ENCODE measurements around the gene LCN10. TPM values are rescaled to one million over a fixed set of nuclear protein-coding genes. Genes with fewer than 3 reads are reported as not detected.

LCN10 gene
- total and polyA plus RNA-seq, 10 of the 15 experiments (the other 5 are each of a cell fraction or from before 2014, with no cell fraction given): 0.06 to 1.3 (median 0.21) TPM; not detected in 1

DNA sequence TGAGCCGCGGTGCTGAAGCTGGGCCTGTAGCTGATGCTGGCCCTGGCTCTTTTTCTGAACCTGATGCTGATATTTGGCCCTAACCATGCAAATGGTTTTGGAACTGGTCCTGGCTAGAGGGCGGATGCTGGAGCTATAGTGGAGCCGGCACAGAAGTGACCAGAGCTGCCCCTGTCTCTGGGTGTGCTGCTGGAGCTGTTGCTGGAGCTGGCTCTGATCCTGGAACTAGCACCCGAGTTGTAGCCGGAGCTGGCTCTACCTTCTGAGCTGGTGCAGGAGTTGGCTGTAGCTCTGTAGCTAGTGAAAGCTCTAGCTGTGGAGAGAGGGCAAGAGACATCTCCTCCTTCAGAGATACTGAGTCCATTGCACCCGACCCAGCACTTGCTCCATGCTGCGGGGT, 12.8 kb downstream of the LCN10 start:
- H3K27ac ChIP-seq (ENCODE audit: control insufficient read depth, insufficient read depth): no peak overlapping the region
- H3K9ac ChIP-seq (ENCODE audit: control insufficient read depth, insufficient read depth, low read length): no peak overlapping the region
- no peak overlapping the region for H2AFZ ChIP-seq (ENCODE audit: control insufficient read depth, low read depth, low read length)
- peaks cover 45% of the 10 kb centered on the region for H3K79me2 ChIP-seq (ENCODE audit: control insufficient read depth, insufficient read depth, low read length)
- intact Hi-C loops (cut with micrococcal nuclease; ENCODE audit: unreplicated experiment): no loop called here
- ChIA-PET CTCF (interaction anchor here (1.1 to 2.4 kb wide), 8 partner anchors 12 to 305 kb away, joined by 3 to 10 read pairs (median 4); partner anchors contain the start of gene LCN10), POLR2A (interaction anchor here (0.6 to 3.6 kb wide), 4 partner anchors 12 to 37 kb away, joined by 3 to 15 read pairs (median 4); partner anchors contain the start of gene LCN10), SMC1A (ENCODE audit: uncharacterized antibody, unreplicated experiment) (interaction anchor here (0.8 to 1.4 kb wide), 4 partner anchors 12 to 55 kb away, joined by 3 read pairs; no protein-coding TSS in a partner anchor), RAD21 (ENCODE audit: unreplicated experiment) (interaction anchor here (1.1 to 1.2 kb wide), 2 partner anchors 12 to 36 kb away, joined by 3 to 4 read pairs; no protein-coding TSS in a partner anchor)
- peaks cover 4 to 8% of the 10 kb centered on the region in 2 experiments; a peak in 3 of 4 replicates for H3K36me3 ChIP-seq (ENCODE audit: control insufficient read depth in 2 of 2, insufficient read depth in 2 of 2, low read length in 1 of 2)
- BruUV-seq (replicated peaks): no TSS peak
- peaks cover 13% of the 10 kb centered on the region for H3K4me1 ChIP-seq (ENCODE audit: control insufficient read depth, insufficient read depth, low read length)
- H3K4me2 ChIP-seq (ENCODE audit: control insufficient read depth, insufficient read depth): peak overlapping the region; percentile 48; the same call in 1 of the 2 replicates
- WGBS (ENCODE audit: insufficient coverage, insufficient replicate concordance, low lambda C conversion rate, missing lambda C conversion rate): 96% methylated on average over 8 of the region's 8 CpGs
- ATAC-seq: no peak
- DNase-seq (ENCODE audit: low read depth, low spot score): no peak
- no peak for FAIRE-seq
- in situ Hi-C loops (cut with MboI): no loop called here
- peaks cover 6% of the 10 kb centered on the region for H4K20me1 ChIP-seq (ENCODE audit: control insufficient read depth, insufficient read depth)
- no peak overlapping the region for H3K4me3 ChIP-seq
- H3K9me3 ChIP-seq (replicated peaks; ENCODE audit: control insufficient read depth, insufficient read depth, low read length): no peaks in the 10 kb centered on the region
- H3K27me3 ChIP-seq (replicated peaks in 1 of 2; ENCODE audit: control insufficient read depth in 2 of 2, insufficient read depth in 2 of 2, low read length in 1 of 2): no peaks in the 10 kb centered on the region
- TF ChIP-seq MYC (IDR thresholded peaks at IDR 0.05; ENCODE audit: insufficient read depth, insufficient read length, insufficient replicate concordance, low read length, severe bottlenecking) (no peak), RAD51 (IDR thresholded peaks at IDR 0.05) (no peak), NR2F1 (conservative IDR thresholded peaks at IDR 0.05) (no peak), CREM (IDR thresholded peaks at IDR 0.05; ENCODE audit: low read depth) (no peak), HDGF (IDR thresholded peaks at IDR 0.05) (no peak), ZNF217 (IDR thresholded peaks at IDR 0.05) (no peak), TAF1 (IDR thresholded peaks at IDR 0.05; ENCODE audit: borderline replicate concordance, low read depth, low read length) (no peak), ZSCAN29 (IDR thresholded peaks at IDR 0.05) (no peak), SUPT20H (IDR thresholded peaks at IDR 0.05; ENCODE audit: borderline replicate concordance, control insufficient read depth, low read depth, low read length) (no peak), NRF1 (conservative IDR thresholded peaks at IDR 0.05; ENCODE audit: low read depth, low read length) (no peak), EZH2 (IDR thresholded peaks at IDR 0.05; ENCODE audit: borderline replicate concordance, control insufficient read depth, low read depth, low read length) (no peak)
- TF ChIP-seq, protein P1, sequence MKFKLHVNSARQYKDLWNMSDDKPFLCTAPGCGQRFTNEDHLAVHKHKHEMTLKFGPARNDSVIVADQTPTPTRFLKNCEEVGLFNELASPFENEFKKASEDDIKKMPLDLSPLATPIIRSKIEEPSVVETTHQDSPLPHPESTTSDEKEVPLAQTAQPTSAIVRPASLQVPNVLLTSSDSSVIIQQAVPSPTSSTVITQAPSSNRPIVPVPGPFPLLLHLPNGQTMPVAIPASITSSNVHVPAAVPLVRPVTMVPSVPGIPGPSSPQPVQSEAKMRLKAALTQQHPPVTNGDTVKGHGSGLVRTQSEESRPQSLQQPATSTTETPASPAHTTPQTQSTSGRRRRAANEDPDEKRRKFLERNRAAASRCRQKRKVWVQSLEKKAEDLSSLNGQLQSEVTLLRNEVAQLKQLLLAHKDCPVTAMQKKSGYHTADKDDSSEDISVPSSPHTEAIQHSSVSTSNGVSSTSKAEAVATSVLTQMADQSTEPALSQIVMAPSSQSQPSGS (IDR thresholded peaks at IDR 0.05; ENCODE audit: low read length): no peak

Measured in GM12878 (cell line).